ENCODE results near the gene FGFR3.

Gene FGFR3

DNA sequence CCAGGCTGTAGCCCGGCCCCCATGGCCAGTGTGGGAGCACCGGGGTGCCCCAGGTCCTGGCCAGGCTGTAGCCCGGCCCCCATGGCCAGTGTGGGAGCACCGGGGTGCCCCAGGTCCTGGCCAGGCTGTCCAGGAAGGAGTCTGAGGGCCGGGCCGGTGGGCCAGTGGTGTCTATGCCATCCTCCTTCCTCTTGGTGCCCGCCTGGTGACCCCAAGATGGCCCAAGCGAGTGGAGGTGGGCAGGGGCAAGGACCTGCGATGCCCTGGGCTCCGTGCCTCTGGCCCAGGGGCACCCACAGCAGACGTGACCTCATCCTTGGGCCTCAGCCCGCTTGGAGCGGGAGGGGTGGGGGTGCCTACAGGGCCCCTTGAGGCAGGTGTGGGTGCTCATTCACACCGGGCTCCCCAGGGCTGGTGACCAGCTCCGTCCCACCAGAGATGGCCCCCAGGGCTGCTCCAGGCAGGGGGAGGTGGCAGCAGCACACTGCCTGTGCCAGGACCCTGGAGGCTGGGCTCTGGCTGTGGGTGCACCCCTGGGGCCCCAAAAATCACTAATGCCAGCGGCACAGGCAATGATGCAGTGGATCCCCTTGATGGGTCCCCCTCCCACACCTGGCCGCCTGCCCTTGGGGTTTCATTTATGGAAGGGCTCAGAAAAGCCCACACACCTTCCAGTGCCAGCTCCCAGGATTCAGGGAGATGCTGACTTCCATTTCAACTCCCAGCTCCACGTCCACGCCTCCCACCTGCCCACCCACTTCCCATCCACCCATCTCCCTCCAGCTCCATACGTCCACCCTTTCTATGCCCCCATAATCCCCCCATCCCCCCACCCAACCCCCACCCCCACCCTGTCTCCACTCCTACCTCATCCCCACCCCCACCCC is 36.0 kb upstream of the FGFR3 start:
- FAIRE-seq, result no peak

DNA sequence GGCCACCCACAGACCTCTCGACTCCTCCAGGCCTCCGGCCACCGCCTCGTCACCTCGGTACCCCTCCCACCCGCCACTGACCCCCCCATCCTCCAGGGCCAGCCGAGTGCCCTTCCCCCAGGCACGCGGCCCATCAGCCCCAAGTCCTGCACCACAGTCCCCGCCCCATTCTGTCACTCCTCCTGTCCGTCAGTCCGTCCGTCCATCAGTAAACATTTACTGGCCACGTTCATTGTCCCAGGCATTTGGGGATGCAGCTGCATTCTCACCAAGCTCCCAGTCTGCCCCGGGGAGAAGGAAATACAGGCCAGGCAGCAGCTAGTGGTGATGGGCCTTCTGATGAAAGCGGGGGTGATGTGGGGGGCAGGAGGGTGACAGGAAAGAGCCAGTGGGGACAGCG is 35.3 kb upstream of the FGFR3 start:
- no peak for FAIRE-seq

DNA sequence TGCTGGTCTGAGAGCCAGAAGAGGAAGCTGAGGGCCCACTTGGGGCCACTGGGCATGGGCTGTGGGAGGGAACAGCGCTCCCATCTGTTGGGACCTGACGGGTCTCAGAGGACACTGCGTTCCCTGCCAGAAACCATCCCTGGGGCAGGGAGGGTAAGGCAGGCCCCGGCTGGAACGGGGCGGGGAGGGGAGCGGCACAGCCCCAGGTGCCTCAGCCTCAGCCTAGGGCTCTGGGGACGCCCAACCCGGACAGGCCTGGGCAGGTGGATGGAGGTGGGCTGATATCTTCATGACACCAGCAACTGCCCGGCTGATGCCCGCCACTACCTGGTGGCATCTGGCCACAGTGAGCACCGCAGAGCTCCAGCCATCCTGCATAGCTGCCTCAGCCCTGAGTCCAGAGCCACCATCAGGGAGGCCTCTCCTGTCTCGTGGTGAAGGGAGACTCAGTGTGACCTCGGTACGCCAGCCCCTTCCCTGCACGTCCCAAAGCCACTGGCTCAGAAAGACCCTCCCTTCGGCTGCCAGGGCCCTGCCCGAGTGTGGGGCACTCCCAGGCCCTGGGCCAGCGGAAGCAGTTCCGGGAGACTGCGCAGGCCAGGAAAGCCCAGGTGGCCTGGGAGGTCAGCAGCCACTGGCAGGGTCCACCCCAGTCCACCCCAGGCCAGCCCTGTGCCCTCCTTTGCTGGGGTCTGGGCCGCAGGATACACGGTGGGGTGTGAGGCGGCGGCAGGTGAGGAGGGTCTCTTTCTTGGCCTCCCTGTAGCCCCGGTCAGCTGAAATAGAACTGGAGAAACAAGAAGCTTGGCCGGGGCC is 34.6 kb upstream of the FGFR3 start:
- no peak for FAIRE-seq

GRCh38 chr4:1759170-1759817 is 33.8 kb upstream of the FGFR3 start:
- no peak for FAIRE-seq

- no peak for FAIRE-seq
Measured at GRCh38 chr4:1759818-1760223, 33.3 kb upstream of the FGFR3 start.

DNA sequence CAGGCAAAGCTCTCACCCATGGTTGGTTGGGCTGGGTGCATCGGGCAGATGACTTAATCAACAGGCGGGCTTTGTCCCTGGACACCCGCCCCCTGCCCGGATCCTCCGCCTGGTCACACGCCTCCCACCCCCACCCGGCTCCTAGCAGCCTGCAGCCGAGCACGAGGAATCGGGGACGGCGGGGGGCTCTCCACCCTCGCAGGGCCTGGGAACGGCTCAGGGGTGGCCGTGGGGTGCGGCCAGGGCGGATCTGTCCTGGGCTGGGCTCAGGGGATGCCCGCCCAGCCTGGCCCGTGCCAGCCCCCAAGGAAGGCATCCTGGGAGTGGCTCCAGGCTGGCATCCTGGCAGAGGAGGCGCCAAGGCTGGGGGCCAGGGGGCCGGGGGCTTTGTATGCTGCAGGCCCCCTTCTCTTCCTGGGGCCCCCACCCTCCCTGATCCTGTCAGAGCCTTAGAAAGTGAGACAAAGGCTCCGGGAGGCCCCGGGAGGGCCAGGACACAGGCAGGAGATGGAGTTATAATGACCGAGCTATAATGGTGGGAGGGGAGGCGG is 32.5 kb upstream of the FGFR3 start:
- FAIRE-seq, result no peak

- no peak for FAIRE-seq
Measured at GRCh38 chr4:1761130-1761689, 31.9 kb upstream of the FGFR3 start.

DNA sequence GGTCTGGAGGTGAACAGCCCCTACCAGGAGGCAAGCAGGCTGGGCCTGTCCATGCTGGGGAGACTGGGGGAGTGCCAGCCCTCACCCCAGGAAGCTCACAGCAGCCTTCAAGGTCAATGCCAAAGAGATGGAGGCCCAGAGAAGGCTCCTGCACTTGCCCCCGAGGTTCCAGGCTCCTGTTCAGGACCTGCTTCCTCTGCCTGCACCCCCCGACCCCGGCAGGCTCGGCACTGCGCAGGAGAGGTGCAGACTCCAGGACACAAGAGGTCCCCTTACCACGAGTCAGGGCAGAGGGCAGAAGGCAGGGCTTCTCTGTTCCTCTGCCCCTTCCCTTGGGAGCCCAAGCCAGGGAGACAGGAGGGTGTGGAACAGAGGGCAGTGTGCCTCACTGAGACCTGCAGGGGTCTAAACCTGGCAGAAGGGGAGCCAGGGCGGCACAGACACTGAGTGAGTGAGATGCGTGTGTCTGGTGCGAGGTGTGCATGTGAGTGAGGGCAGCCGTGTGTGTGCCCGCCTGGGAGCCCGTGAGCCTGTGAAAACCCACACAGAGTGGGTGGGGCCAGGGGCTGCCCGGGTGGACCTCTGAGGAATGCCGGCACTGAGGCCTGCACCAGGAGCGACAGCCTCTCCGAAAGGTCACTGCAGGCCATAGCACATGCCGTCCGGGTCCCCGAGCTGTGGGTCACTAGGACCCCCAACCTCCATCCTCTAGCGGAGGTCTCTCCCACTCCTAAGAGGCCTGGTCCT is 30.7 kb upstream of the FGFR3 start:
- FAIRE-seq, result no peak

- FAIRE-seq, result no peak
Measured at GRCh38 chr4:1763070-1763549, 30.0 kb upstream of the FGFR3 start.

DNA sequence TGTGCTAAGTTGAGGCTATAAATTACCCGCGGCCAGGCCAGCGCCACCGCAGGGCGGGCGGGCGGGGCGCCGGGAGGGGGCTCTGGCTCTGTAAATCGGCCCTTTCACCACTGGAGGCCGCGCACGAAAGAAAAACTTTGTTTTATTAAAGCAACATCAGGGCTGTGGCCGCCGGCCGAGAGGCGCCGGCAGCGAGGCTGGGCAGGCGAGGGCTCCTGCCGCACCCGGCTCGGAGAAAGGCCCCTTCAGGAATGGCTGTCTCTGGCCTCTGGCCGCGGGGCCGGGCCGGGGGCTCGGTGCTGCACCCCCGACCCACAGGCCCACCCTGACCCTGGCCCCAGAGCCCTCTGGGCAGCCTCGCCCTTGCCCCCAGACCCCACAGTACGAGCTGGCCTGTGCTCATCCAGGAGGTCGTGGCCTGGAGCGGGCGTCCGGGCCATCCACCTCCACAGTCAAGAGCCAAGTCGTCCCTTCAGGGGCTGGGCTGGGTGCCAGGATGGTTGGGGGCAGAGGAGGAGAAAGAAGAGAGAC is 29.5 kb upstream of the FGFR3 start:
- FAIRE-seq, result no peak

DNA sequence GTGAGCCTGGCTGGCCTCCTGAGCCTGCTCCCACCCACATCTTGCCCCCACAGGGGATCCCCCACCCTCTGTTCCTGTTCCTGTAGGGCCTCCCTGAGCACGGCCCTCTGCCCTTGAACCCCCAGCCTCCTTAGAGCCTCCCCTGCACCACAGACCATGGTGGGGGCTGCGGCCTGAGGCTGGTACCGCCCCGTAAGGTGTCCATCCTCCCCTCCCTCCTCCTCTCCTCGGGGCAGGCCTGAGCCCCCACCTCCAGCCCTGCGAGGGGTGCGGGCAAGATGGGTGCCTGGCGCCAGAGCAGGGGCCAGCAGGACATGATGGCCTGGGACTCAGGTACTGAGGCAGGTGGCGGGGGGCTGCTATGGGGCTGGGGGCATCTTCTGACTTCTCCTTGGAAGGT is 28.4 kb upstream of the FGFR3 start:
- no peak for FAIRE-seq

GRCh38 chr4:1765409-1766072 is 27.6 kb upstream of the FGFR3 start:
- no peak for FAIRE-seq

DNA sequence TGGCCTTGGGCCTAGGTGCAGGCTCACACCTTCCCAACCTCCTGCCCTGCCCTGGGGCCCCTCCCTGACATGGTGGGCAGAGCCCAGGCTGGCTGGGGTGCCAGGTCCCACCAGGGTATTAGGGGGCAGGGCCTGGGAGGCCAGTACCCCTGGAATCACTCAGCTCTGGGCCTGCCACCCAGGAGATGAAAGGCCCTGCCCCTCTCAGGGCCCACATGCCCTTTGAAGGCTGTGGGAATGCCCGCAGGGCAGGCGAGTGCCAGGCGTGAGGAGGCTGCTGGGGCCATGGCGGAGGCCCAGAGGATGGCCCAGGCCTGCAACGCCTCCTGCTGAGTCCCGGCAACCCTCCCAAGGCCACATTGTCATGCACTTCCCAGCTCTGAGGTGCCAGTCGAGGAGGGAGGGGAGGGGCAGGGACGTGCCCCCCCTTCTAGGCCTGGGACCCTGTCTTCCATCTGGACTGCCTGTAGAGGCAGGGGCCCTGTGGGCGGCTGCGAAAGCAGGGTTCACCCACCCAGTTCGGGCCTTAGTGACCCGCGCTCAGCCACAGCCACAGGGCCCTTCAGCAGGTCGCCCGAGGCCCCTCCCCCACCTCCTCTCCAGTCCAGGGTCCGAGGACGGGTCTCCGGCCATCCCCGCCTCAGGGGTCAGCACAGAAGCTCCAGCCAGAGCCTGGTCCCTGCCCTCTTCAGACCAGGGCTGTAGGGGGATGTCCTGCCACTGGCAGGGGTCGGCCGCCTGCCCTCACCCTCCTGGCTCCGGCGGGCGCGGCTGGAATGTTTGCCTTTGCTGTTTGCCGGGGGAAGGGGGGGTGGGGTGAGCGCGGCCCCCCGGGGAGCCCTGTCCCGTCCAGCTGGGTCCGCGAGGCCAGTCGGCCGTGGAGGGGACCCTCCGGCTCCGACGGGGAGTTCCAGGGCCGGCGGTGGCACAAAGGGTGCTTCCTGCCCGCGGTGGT is 26.7 kb upstream of the FGFR3 start:
- FAIRE-seq, result no peak

- no peak for FAIRE-seq
Measured at GRCh38 chr4:1767061-1767769, 25.9 kb upstream of the FGFR3 start.

DNA sequence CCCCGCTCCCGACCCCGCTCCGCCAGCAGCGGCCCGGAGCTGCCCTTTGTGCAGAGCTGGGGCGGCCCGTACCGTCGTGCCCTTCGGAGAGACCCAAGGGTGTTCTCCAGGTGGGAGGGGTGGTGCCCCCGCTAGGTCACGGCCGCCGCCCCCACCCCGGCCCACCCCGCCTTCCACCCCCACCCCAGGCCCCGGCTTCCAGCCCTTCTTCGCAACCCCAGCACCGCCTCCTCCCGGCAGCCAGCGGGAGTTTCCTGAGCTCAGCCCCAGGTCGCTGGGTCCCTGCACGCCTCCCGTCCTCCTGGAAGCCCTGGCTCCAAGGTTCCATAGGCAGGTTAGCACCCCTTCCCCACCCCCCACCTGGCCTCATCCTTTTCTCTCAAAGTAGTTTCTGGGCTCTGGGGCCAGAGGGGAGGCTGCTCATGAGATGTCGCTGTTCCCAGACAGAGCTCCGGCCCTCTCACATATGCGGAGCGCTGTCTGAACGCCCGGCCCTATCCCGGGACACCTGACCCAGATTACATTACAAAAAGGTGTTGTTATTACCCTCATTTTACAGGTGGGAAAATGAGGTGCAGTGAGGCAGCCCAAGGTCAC is 25.2 kb upstream of the FGFR3 start:
- FAIRE-seq, result no peak

DNA sequence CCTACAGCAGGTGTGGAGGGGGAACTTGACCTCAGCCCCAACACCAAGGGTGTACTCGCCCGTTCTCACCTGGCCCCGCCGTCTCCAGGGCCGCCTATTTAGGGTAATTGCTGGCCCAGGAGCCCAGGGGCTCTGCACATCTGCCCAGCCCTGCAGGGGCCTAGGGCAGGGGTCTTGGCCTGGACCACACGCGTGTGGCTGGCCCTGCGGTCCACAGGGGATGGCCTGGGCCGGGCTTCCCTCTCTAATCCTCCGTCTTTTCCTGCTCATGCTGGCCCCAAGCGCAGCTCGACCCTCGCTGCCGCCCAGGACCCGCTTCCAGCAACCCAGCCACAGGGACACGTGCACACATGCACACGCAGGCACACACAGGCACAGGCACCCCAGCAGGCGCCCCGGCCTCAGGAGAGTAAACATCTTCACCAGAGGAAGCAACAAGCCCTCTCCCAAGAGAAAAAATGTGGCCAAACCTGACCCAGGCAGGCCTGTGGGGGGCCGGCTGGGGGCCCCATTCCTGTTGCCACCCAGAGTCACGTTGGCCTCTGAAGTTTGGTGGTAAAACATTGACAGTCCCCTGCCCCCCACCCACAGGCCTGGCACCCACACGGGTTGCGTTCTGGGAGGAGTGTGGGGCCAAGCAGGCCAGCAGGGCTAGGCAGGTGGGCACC is 24.6 kb upstream of the FGFR3 start:
- no peak for FAIRE-seq

DNA sequence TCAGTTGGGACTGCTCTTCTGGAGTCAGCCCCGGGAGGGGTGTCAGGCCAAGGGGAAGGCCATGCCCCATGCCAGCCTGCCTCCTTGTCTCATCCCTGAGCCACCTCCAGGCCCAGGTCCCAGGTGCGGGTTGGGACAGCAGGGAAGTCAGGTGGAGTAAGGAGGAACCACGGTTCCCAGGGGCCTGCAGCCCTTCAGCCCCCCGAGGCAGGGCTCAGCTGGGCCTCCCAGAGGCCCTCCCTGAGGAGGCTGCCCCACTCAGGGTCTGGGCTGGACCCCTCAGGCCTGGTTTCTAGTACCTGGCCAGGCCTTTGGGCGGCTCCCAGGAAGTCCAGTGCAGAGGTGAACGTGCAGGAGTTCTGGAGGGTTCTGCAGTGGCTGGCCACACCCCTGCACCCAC is 23.4 kb upstream of the FGFR3 start:
- no peak for FAIRE-seq

GRCh38 chr4:1770245-1770644 is 22.8 kb upstream of the FGFR3 start:
- no peak for FAIRE-seq
